Measurements from ENCODE around the gene KLC3.

DNA sequence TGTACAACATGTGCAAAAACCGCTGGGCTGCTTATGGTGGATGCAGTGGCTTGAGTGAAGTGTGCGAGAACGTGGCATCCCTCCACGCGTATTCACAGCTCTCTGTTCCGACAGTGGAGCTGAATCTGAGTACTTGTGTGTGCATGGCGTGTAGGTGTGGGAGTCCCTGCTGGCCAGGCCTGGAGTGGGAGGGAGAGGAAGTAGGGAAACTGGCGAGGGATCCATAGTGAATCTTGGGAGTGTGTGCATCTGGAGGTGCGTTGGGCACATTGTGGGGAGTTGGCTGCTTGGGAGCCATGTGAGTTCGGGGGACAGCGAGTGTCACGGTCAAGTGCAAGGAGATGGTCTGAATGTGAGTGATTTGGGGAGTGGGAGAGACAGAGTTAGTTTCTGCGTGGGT, 2.4 kb downstream of the KLC3 start:
- TF ChIP-seq, protein P1, sequence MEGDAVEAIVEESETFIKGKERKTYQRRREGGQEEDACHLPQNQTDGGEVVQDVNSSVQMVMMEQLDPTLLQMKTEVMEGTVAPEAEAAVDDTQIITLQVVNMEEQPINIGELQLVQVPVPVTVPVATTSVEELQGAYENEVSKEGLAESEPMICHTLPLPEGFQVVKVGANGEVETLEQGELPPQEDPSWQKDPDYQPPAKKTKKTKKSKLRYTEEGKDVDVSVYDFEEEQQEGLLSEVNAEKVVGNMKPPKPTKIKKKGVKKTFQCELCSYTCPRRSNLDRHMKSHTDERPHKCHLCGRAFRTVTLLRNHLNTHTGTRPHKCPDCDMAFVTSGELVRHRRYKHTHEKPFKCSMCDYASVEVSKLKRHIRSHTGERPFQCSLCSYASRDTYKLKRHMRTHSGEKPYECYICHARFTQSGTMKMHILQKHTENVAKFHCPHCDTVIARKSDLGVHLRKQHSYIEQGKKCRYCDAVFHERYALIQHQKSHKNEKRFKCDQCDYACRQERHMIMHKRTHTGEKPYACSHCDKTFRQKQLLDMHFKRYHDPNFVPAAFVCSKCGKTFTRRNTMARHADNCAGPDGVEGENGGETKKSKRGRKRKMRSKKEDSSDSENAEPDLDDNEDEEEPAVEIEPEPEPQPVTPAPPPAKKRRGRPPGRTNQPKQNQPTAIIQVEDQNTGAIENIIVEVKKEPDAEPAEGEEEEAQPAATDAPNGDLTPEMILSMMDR (IDR thresholded peaks at IDR 0.05) = no peak
- TF ChIP-seq POLR2A (IDR thresholded peaks at IDR 0.05) = no peak
